Left colon (tissue), 2 donors: Measurements from ENCODE around the gene PLEKHA4. TPM values are rescaled to one million over a fixed set of nuclear protein-coding genes. Genes with fewer than 3 reads are reported as not detected.
A peak's percentile ranks its signal among the peaks of the same experiment; 100 is the strongest.

Experiments
- ATAC-seq: fragments of 200-7000 bp; cut with Tn5 transposase; one replicate; pipeline ENCODE4 v1.9.1; 2020; ENCODE audit warnings: mild to moderate bottlenecking, moderate library complexity
- DNase-seq, 2 donors: peaks; one replicate each; pipeline ENCODE4 v3.0.0-alpha.2; 2020
- intact Hi-C, 2 donors: fragments of 100-400 bp; cut with DNase I in 1 of 2; cut with micrococcal nuclease in 1 of 2; formaldehyde crosslinking; loops; one replicate each; pipeline versions ENCODE4 v1.11.2 to v1.14.0; 2022; cut with DNase I, micrococcal nuclease
- total RNA-seq, 2 donors: library from RNA; stranded (reverse); fragmentation: NEBNext Ultra II Directional; extraction: Animal tissue kit (Norgen Biotek cat#: 25700); gene quantifications; one replicate each; pipeline ENCODE4 v1.2.1, GENCODE V29; 2021
- donor health status: DM: no; HTN: no; CAD: no.
- donor health status: DM: yes; HTN: yes; CAD: no.

Gene PLEKHA4
- total RNA-seq, 2 donors from 2014 or later = 4.3 to 8.6 TPM

- no peak for DNase-seq
- ATAC-seq = no peak
- intact Hi-C loops = no loop called here
Measured at GRCh38 chr19:48814895-48815294, 53.5 kb downstream of the PLEKHA4 start.

GRCh38 chr19:48813123-48813913 lies 55.1 kb downstream of the PLEKHA4 start:
- DNase-seq = no peak
- intact Hi-C loops = no loop called here
- no peak for ATAC-seq

- ATAC-seq (peak; percentile 78), DNase-seq (peak; percentile 92 to 93)
- intact Hi-C loops = no loop called here
Measured at GRCh38 chr19:48812094-48812929, 56.1 kb downstream of the PLEKHA4 start.

GRCh38 chr19:48810151-48810550 lies 58.3 kb downstream of the PLEKHA4 start:
- no peak for DNase-seq
- intact Hi-C loops = no loop called here
- no peak for ATAC-seq

GRCh38 chr19:48807590-48808308 lies 60.7 kb downstream of the PLEKHA4 start:
- peak; percentile 27 for ATAC-seq
- intact Hi-C loops = no loop called here
- peak; percentile 58 to 67 for DNase-seq

GRCh38 chr19:48806818-48807589 lies 61.4 kb downstream of the PLEKHA4 start:
- DNase-seq (peak; percentile 69 to 77), ATAC-seq (peak; percentile 55)
- intact Hi-C loops = no loop called here

GRCh38 chr19:48806518-48806817 lies 61.9 kb downstream of the PLEKHA4 start:
- ATAC-seq = no peak
- intact Hi-C loops = no loop called here
- DNase-seq = no peak

GRCh38 chr19:48805452-48805851 lies 63.0 kb downstream of the PLEKHA4 start:
- intact Hi-C loops = no loop called here

GRCh38 chr19:48804496-48804895 lies 63.9 kb downstream of the PLEKHA4 start:
- DNase-seq = no peak
- ATAC-seq = no peak
- intact Hi-C loops = no loop called here

More at GRCh38 chr19:48805452-48805851, 63.0 kb downstream of the PLEKHA4 start:
- DNase-seq = no peak
- ATAC-seq = no peak

GRCh38 chr19:48802623-48803022 lies 65.8 kb downstream of the PLEKHA4 start:
- ATAC-seq (no peak), DNase-seq (no peak)
- intact Hi-C loops = no loop called here

- DNase-seq (no peak), ATAC-seq (no peak)
- intact Hi-C loops = no loop called here
Measured at GRCh38 chr19:48799358-48800300, 68.8 kb downstream of the PLEKHA4 start.

- intact Hi-C loops = no loop called here
- DNase-seq = no peak
- ATAC-seq = no peak
Measured at GRCh38 chr19:48798937-48799336, 69.5 kb downstream of the PLEKHA4 start.

- DNase-seq (no peak), ATAC-seq (no peak)
- intact Hi-C loops = no loop called here
Measured at GRCh38 chr19:48797103-48797502, 71.3 kb downstream of the PLEKHA4 start.

GRCh38 chr19:48796298-48797083 lies 71.9 kb downstream of the PLEKHA4 start:
- ATAC-seq (no peak), DNase-seq (no peak)
- intact Hi-C loops = no loop called here

GRCh38 chr19:48795685-48796070 lies 72.7 kb downstream of the PLEKHA4 start:
- no peak for DNase-seq
- intact Hi-C loops = no loop called here
- peak; percentile 9 for ATAC-seq

- peak; percentile 98 for ATAC-seq
- intact Hi-C loops = no loop called here
- DNase-seq = peak; percentile 91 to 93
Measured at GRCh38 chr19:48795055-48795684, 73.2 kb downstream of the PLEKHA4 start.

- DNase-seq = no peak
- intact Hi-C loops = loop anchor here in 1 of 2 donors (5.0 kb wide), 1 partner anchor 178 kb away; no protein-coding TSS in a partner anchor
- no peak for ATAC-seq
Measured at GRCh38 chr19:48794291-48794690, 74.1 kb downstream of the PLEKHA4 start.
